ENCODE results near the gene GP1BB.

Gene GP1BB

DNA sequence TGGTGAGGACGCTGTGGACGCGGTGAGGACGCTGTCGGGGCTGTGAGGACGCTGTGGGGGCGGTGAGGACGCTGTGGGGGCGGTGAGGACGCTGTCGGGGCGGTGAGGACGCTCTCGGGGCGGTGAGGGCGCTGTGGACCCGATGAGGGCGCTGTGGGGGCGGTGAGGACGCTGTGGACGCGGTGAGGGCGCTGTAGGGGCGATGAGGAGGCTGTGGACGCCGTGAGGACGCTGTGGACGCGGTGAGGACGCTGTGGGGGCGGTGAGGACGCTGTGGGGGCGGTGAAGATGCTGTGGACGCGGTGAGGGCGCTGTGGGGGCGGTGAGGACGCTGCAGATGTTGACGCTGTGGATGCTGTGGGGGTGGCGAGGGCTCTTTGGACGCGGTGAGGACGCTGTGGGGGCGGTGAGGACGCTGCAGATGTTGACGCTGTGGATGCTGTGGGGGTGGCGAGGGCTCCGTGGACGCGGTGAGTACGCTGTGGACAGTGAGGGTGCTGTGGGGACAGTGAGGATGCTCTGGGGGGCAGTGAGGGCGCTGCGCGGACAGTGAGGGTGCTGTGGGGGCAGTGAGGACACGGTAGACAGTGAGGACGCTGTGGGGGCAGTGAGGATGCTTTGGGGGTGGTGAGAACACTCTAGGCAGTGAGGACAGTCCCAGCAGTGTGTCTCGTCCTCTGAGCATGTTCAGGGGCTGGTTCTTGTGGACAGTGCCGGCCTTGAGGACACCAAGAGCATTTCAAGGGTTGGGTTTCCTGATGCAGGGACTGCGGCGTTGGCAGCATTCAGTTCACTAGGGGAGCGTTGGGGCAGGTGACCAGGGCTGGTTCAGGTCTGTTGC lies 4.2 kb downstream of the GP1BB start:
- no peak for DNase-seq

GRCh38 chr22:19728271-19728670 lies 4.9 kb downstream of the GP1BB start:
- no peak for DNase-seq

GRCh38 chr22:19728836-19729235 lies 5.5 kb downstream of the GP1BB start:
- DNase-seq, result no peak

DNA sequence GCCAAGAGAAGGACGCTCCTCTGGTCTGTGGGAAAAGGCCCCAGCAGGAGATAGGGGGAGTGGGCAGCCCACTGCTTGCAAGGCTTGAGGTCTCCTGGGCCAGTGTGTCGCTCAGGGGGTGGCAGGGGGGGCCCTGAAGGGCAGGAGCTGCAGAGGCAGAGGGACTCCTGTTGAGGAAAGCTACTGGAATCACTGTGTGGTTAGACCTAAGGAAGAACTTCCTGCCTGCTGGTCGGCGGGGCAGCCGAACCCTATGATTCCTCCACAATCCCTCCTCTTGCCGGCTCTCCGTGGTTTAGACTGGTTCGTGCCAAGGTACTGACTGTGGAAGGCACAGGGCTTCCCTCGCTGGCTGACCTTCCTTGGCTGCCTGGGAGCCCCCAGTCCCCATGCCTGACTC lies 6.2 kb downstream of the GP1BB start:
- DNase-seq, result no peak

GRCh38 chr22:19730198-19730597 lies 6.9 kb downstream of the GP1BB start:
- no peak for DNase-seq

DNA sequence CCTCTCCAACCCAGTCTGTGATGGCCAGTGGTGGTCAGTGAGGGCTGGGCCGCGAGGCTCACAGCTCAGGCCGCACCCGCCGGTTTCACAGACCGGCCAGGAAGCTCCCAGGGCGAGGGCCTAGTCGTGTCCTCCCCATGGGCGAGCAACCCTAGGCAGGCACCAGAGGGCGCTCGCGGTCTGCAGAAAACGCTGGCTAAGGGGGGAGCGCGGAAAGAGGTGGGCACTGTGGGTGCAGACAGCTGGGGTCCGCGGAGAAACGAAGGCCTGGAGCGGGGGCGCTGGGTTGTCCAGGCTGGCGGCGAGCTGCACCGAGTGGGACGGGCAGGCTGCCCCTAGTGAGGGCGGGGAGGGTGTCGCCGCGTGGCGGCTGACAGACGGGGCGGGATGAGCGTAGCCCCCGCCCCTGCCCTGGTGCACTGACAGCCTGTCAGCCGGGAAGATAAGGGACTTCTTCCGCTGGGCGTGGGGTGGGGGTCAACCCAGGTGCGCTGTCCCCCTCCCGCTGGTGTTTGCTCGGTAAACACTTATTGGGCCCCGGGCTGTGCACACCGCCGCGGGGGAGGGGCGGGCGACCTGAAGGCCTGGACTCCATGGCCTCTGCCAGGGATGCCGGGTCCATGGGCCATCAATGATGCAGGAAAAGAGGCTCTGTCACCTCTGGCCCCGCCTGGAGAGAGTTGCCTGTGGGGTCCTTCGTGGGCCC lies 7.5 kb downstream of the GP1BB start:
- peak; percentile 69 for DNase-seq

- DNase-seq, result no peak
These were observed 8.2 kb downstream of the GP1BB start for GRCh38 chr22:19731361-19732135.

DNA sequence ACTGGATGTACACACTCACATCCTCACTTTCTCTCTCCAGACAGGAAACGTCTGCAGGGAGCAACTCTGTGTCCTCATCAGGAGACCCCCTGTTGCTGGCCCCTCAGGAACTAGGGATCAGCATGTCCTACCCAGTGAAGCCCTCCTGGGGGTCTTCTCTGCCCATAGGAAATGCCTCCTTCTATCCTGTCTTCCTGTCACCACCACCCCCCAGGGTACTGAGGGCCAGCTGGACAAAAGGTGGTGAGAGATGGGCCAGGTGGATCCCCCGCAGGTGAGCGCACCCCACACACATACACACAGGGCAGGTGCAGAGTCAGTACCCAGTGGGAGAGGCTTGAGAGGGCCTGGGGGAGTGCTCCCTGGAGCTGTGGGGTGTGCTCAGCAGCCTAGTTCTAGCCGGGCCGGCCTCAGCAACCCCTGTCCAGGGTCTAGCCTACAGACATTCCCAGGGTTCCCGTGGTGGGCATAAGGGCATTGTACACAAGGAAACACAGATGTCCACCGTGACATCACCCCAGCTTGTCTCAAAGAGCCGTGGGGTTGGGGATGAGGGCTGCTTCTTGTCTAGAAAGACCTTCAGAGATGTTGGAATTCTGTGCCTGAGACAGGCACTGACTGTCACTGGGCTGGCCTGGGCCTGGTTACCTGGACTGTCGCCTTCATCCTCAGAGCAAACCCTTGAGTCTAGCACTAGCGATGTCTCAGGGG lies 9.2 kb downstream of the GP1BB start:
- DNase-seq, result no peak

- DNase-seq, result no peak
These were observed 10.4 kb downstream of the GP1BB start for GRCh38 chr22:19733755-19734154.

- no peak for DNase-seq
These were observed 10.8 kb downstream of the GP1BB start for GRCh38 chr22:19734163-19734562.

DNA sequence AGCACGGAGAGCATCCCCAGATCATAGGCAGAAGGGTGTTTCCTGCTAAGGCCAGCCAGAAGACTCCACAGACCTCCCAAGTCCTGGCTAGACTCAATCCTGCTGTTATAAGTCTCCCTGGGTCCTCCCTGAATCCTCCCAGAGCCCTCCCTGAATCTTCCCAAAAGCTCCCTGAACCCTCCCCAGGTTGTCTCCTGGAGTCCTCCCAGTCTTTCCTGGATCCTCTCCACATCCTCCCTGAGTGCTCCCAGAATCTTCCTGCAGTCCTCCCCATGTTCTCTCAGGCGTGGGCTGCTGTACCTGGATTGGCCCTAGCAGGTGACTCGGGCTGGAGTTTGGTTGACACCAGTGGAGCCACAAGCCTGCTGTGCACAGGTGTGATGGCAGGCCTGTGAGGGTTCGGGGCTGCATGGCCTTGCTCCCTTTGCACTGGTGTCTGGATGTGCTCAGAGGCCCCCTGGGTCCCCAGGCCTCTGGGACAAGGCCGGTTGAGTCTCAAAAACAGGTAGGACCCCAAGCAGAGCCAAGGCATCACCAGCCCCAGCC lies 11.6 kb downstream of the GP1BB start:
- DNase-seq, result no peak

DNA sequence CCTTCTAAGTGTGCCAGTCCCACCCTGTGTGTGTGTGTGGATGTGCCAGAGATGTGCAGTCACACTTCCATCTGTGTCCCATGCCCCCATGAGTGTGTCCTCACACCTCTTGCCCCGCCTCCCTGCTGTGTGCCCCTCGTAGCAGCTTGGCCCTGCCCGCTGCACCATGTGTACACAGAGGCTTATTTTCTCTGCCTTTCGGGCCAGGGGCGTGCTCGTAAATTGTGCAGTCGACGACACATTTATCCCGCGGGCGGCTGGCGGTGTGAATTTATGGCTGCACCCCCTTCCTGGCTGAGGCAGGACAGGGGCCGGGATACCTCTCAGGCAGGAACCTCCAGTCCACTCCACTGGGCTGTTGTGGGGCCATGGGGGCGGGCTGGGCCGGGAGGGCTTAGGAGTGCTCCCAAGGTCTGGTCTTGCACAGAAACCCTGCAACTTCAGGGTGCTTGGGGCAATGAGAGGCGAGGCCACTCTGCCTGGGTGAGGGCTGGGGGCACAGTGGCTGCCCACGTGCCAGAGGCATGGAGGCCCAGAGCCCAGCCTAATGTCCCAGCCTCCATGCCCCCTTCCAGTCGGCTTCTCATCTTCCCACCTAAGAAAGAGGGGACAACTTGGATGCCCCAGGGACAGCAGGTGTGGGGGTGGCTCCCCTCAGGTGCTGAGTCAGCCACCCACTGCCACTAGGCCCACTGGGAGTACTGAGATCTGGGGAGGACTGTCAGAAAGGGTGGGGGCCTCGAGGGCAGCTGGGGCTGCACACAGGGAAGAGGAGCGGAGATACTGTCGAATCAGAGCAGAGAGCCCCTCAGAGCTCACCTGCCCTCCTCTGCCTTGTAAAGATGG lies 12.5 kb downstream of the GP1BB start:
- no peak for DNase-seq

- no peak for DNase-seq
These were observed 14.7 kb downstream of the GP1BB start for GRCh38 chr22:19737846-19738663.

DNA sequence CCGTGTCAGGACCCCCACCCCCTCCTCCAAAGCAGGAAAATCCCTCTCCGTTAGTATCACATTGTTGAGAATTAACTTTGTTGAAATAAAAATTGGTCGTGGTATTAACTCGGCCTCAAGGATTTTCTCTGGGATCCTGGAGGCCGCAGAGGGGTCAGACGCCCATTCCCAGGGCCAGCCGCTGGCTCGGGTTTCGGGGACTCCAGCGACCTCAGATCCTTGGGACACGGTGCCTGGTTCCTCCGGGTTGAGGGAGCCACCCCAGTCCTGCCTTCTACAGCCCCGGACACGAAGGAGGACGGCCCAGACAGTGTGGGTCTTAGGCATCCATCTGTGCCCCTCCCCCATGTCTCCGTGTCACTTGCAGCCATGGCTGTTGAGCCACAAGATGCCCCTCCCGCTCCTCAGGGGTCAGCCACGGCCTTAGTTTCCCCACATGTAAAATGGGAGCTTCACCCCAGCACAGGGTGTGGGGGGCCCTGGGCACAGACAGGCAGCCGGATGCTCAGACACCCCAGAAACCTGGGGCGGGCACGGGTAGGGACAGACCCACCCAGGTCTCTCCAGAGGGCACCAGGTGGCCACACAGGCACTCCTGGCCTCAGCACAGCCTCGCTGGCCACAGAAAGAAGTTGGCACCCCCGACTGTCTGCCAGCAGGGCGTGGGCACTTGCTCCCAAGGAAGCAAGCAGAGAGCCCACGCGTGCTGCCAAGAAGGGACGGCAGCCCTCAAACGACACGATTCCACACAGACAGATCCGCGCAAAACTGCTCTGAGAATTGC lies 15.5 kb downstream of the GP1BB start:
- DNase-seq, result no peak

DNA sequence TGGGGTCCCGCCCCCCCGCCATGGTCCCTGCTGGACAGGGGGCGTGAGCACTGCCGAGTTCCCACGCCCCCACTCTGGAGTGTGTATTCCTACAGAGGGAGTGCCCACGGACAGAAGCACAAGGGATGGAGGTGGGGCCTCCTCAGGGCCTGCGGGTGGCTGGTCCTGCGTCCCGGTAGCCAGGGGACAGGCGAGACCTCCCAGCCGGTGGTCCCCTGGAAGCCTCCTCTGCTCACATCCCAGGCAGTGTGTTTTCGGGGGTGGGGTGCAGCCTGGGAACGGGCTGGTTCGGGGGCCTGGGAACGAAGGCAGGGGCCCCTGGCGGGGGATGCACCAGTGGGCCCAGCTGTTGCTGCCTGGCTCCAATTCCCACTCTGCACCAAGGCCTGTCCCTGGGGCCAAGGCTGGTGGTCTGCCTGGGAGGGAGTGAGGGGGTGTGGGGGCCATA lies 16.1 kb downstream of the GP1BB start:
- no peak for DNase-seq

GRCh38 chr22:19739911-19740449 lies 16.6 kb downstream of the GP1BB start:
- DNase-seq, result no peak

- no peak for DNase-seq
These were observed 17.2 kb downstream of the GP1BB start for GRCh38 chr22:19740586-19740985.

GRCh38 chr22:19741053-19741452 lies 17.7 kb downstream of the GP1BB start:
- DNase-seq, result no peak
